A549 treated with CpdA at 1 μM for 4 hours (cell line): ENCODE measurements around the gene VPS29. TPM values are rescaled to one million over a fixed set of nuclear protein-coding genes. Genes with fewer than 3 reads are reported as not detected.

Source experiments
- total RNA-seq: library from RNA; stranded (reverse); fragments of 200-300 nt; extraction: Qiagen RNA extraction; gene quantifications from 5 replicates; pipeline ENCODE4 v1.2.3, GENCODE V29; 2022; ENCODE audit warnings: low read depth

VPS29 gene
- total RNA-seq: 137 to 162 TPM (median 151 TPM) in 5 replicates

GRCh38 chr12:110501752-110502738 is at the start of gene VPS29, which contains the start of gene RAD9B:
VPS29 (minus strand) TSS chr12:110502111; CDS start chr12:110502051, 60 bp downstream.
RAD9B (plus strand) TSS chr12:110502331; CDS start chr12:110502338, 7 bp downstream.

GRCh38 chr12:110468214-110469048 is 33.5 kb downstream of the VPS29 start, which contains the start of the genes FAM216A and GPN3:
FAM216A (plus strand) TSS chr12:110468845; CDS start chr12:110468876, 31 bp downstream.
GPN3 (minus strand) TSS chr12:110468257; CDS start chr12:110468203, 54 bp downstream.

GRCh38 chr12:110449799-110450497 is 52.0 kb downstream of the VPS29 start, which contains the start of gene ARPC3:
ARPC3 (minus strand) TSS chr12:110450337; CDS start chr12:110450260, 77 bp downstream.

Other genes with a start within 250 kb of the VPS29 start
- gene ATP2A2, start 220.9 kb downstream of the VPS29 start, total RNA-seq: 297 to 367 TPM (median 349 TPM) in 5 replicates
- gene ANAPC7, start 98.4 kb downstream of the VPS29 start, total RNA-seq: 55.0 to 63.9 TPM (median 57.1 TPM) in 5 replicates
- 442 to 835 TPM (median 448 TPM) in 5 replicates for gene ARPC3, start 51.8 kb downstream of the VPS29 start, total RNA-seq
- 30.4 to 38.0 TPM (median 33.6 TPM) in 5 replicates for gene GPN3, start 33.9 kb downstream of the VPS29 start, total RNA-seq
- gene FAM216A, start 33.3 kb downstream of the VPS29 start, total RNA-seq: 17.6 to 20.7 TPM (median 20.2 TPM) in 5 replicates
- 0.20 to 0.53 TPM (median 0.27 TPM) in 4 of 5 replicates, not detected in the other for gene RAD9B, start 220 bp upstream of the VPS29 start, total RNA-seq
- gene PPTC7, start 81.2 kb upstream of the VPS29 start, total RNA-seq: 17.5 to 20.1 TPM (median 18.5 TPM) in 5 replicates
- 28.1 to 32.8 TPM (median 30.8 TPM) in 5 replicates for gene TCTN1, start 112.0 kb upstream of the VPS29 start, total RNA-seq
- 0.17 to 0.93 TPM (median 0.63 TPM) in 5 replicates for gene HVCN1, start 187.0 kb upstream of the VPS29 start, total RNA-seq
- gene PPP1CC, start 240.8 kb upstream of the VPS29 start, total RNA-seq: 134 to 149 TPM (median 142 TPM) in 5 replicates